SK-N-SH (cell line): ENCODE results near the gene ZNF780B. TPM values are rescaled to one million over a fixed set of nuclear protein-coding genes. Genes with fewer than 3 reads are reported as not detected.

Experiments
- CTCF ChIA-PET: fragments of 300-600, 350-600 bp; formaldehyde crosslinking; extraction: SDS; loops from one replicate; lab custom pipeline; 2021; lab: Yijun Ruan, JAX
- POLR2A ChIA-PET: fragments of 350-600 bp; sonication (Branson Sonifier 250); formaldehyde crosslinking; extraction: SDS; loops from one replicate; lab custom pipeline; 2020; ENCODE audit warnings: antibody characterized with exemption, inconsistent platforms; lab: Yijun Ruan, JAX
- DNase-seq: peaks from one replicate; pipeline ENCODE4 v3.0.0; 2012
- H2AFZ ChIP-seq: fragments of 200-600 bp; sonication (generic); 2 replicates; pipeline ENCODE4 v1.8.1; 2016; ENCODE audit warnings: antibody characterized with exemption, mild to moderate bottlenecking, low read depth
- H3F3A ChIP-seq: fragments of 200-600 bp; sonication (generic); replicated peaks from 2 replicates; pipeline ENCODE3; 2016; ENCODE audit warnings: antibody characterized with exemption, mild to moderate bottlenecking; ENCODE audit not compliant: insufficient read depth
- H3K27ac ChIP-seq, 2 experiments: fragments of 200-500 bp in 1 of 2; fragments of 200-600 bp in 1 of 2; sonication (Bioruptor generic) in 1 of 2; sonication (generic), shearing (Covaris generic) in 1 of 2; 2 replicates each; pipeline versions ENCODE4 v1.5.1 to v1.6.1; 2014 to 2016; ENCODE audit warnings: low read depth in 2 of 2, inconsistent platforms in 1 of 2, low read length in 1 of 2, mild to moderate bottlenecking in 1 of 2, mixed read lengths in 1 of 2
- H3K27me3 ChIP-seq: fragments of 200-600 bp; sonication (generic), shearing (Covaris generic); 2 replicates; pipeline ENCODE4 v1.6.1; 2016; ENCODE audit warnings: mixed run types; ENCODE audit not compliant: insufficient read depth
- H3K36me3 ChIP-seq, 2 experiments: fragments of 200-500 bp in 1 of 2; fragments of 200-600 bp in 1 of 2; sonication (Bioruptor generic) in 1 of 2; sonication (generic) in 1 of 2; replicated peaks in 1 of 2; 2 replicates each; pipeline versions ENCODE3 to v1.5.1; 2014 to 2016; ENCODE audit warnings: low read length in 1 of 2, mild to moderate bottlenecking in 1 of 2; ENCODE audit not compliant: insufficient read depth in 2 of 2, control insufficient read depth in 1 of 2
- H3K4me1 ChIP-seq, 2 experiments: fragments of 200-500 bp in 1 of 2; fragments of 200-600 bp in 1 of 2; sonication (Bioruptor generic) in 1 of 2; sonication (generic), shearing (Covaris generic) in 1 of 2; 2 replicates each; pipeline versions ENCODE4 v1.5.1 to v1.6.1; 2014 to 2016; ENCODE audit warnings: low read depth in 1 of 2, low read length in 1 of 2, mixed run types in 1 of 2; ENCODE audit not compliant: insufficient read depth in 2 of 2, control insufficient read depth in 1 of 2
- H3K4me2 ChIP-seq: fragments of 200-600 bp; sonication (generic), shearing (Covaris generic); 2 replicates; pipeline ENCODE4 v1.6.1; 2017; ENCODE audit warnings: mixed run types
- H3K4me3 ChIP-seq, 2 experiments: fragments of 200-500 bp in 1 of 2; fragments of 200-600 bp in 1 of 2; sonication (Bioruptor generic) in 1 of 2; sonication (generic), shearing (Covaris generic) in 1 of 2; 2 replicates each; pipeline versions ENCODE4 v1.5.1 to v1.8.1; 2014 to 2016; ENCODE audit warnings: low read depth in 2 of 2, inconsistent platforms in 1 of 2, low read length in 1 of 2, mild to moderate bottlenecking in 1 of 2, mixed read lengths in 1 of 2, moderate library complexity in 1 of 2
- H3K79me2 ChIP-seq: fragments of 200-600 bp; sonication (generic); 2 replicates; pipeline ENCODE4 v1.8.1; 2017; ENCODE audit warnings: mild to moderate bottlenecking; ENCODE audit not compliant: insufficient read depth
- H3K9ac ChIP-seq: fragments of 200-600 bp; sonication (generic); 2 replicates; pipeline ENCODE4 v1.6.1; 2017; ENCODE audit warnings: mixed run types
- H3K9me2 ChIP-seq: fragments of 200-600 bp; sonication (generic); 2 replicates; pipeline ENCODE4 v1.6.1; 2017; ENCODE audit warnings: mixed run types
- H3K9me3 ChIP-seq: fragments of 200-600 bp; sonication (generic); 2 replicates; pipeline ENCODE4 v1.6.1; 2017; ENCODE audit warnings: mixed run types, mild to moderate bottlenecking, moderate library complexity
- H4K20me1 ChIP-seq: fragments of 200-600 bp; sonication (generic); 2 replicates; pipeline ENCODE4 v1.6.1; 2017; ENCODE audit warnings: mild to moderate bottlenecking, mixed run types; ENCODE audit not compliant: insufficient read depth
- FOSL2 ChIP-seq: IDR thresholded peaks from 2 replicates; pipeline ENCODE4 v1.4.0; 2012; ENCODE audit warnings: low read depth, mild to moderate bottlenecking, moderate library complexity, borderline replicate concordance
- GABPA ChIP-seq: IDR thresholded peaks from 2 replicates; pipeline ENCODE4 v1.4.0; 2012; ENCODE audit warnings: low read depth, mild to moderate bottlenecking
- NFIC ChIP-seq: IDR thresholded peaks from 2 replicates; pipeline ENCODE4 v1.4.0; 2012; ENCODE audit warnings: borderline replicate concordance
- NRF1 ChIP-seq: IDR thresholded peaks from 2 replicates; pipeline ENCODE4 v1.6.1; 2012; ENCODE audit warnings: low read depth, mild to moderate bottlenecking, low read length
- RCOR1 ChIP-seq: fragments of 150-350 bp; IDR thresholded peaks from 2 replicates; pipeline ENCODE4 v1.6.1; 2017; ENCODE audit warnings: antibody characterized with exemption, low read length
- SIN3A ChIP-seq: IDR thresholded peaks from 2 replicates; pipeline ENCODE4 v1.6.1; 2012; ENCODE audit warnings: low read depth, mild to moderate bottlenecking, low read length, moderate library complexity, borderline replicate concordance
- TCF12 ChIP-seq: IDR thresholded peaks from 2 replicates; pipeline ENCODE4 v1.4.0; 2012
- WGBS: methylation state at CpG from one replicate; pipeline ENCODE4 v1.1.6; 2017; ENCODE audit warnings: low lambda C conversion rate; 5-methylcytosine and 5-hydroxymethylcytosine counted together
- polyA plus RNA-seq, 3 experiments: library from polyadenylated mRNA; depleted of rRNA; stranded (reverse); fragments of >200 nt; gene quantifications; 2 replicates each; pipeline ENCODE4 v1.2.3, GENCODE V29; 2012
- TF ChIP-seq, protein P1 (sequence below): IDR thresholded peaks from 2 replicates; pipeline ENCODE4 v1.6.1; 2012; ENCODE audit warnings: mild to moderate bottlenecking, low read depth, low read length, moderate library complexity
- TF ChIP-seq, protein P2 (sequence below): IDR thresholded peaks from 2 replicates; pipeline ENCODE4; 2012

Gene ZNF780B
- polyA plus RNA-seq, 1 of the 3 experiments (the other 2 are of a cell fraction): 7.0 TPM

DNA sequence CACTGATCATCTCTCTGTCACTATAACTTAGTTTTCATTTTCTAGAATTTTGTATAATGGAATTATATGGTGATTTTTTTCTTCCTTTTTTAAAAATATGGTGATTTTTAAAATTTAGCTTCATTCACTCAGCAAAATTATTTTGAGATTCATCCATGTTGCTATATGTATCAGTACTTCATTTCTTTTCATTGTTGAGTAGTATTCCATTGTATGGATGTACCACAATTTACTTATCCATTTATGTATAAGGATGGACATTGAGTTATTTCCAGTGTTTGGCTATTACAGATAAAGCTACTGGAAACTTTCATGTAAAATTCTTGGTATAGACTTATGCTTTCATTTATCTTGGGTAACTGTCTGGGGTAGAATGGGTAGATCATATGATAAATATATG lies 46.4 kb downstream of the ZNF780B start:
- TF ChIP-seq SIN3A: no peak
- TF ChIP-seq NRF1: no peak
- TF ChIP-seq RCOR1: no peak
- TF ChIP-seq GABPA: no peak
- TF ChIP-seq, protein P1, sequence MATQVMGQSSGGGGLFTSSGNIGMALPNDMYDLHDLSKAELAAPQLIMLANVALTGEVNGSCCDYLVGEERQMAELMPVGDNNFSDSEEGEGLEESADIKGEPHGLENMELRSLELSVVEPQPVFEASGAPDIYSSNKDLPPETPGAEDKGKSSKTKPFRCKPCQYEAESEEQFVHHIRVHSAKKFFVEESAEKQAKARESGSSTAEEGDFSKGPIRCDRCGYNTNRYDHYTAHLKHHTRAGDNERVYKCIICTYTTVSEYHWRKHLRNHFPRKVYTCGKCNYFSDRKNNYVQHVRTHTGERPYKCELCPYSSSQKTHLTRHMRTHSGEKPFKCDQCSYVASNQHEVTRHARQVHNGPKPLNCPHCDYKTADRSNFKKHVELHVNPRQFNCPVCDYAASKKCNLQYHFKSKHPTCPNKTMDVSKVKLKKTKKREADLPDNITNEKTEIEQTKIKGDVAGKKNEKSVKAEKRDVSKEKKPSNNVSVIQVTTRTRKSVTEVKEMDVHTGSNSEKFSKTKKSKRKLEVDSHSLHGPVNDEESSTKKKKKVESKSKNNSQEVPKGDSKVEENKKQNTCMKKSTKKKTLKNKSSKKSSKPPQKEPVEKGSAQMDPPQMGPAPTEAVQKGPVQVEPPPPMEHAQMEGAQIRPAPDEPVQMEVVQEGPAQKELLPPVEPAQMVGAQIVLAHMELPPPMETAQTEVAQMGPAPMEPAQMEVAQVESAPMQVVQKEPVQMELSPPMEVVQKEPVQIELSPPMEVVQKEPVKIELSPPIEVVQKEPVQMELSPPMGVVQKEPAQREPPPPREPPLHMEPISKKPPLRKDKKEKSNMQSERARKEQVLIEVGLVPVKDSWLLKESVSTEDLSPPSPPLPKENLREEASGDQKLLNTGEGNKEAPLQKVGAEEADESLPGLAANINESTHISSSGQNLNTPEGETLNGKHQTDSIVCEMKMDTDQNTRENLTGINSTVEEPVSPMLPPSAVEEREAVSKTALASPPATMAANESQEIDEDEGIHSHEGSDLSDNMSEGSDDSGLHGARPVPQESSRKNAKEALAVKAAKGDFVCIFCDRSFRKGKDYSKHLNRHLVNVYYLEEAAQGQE: no peak
- no peak for DNase-seq
- no peak overlapping the region for H3K4me2 ChIP-seq
- POLR2A ChIA-PET: no interaction called here
- H3K27ac ChIP-seq: no peak overlapping the region
- no peaks in the 10 kb centered on the region for H3K9me2 ChIP-seq
- no peak overlapping the region for H2AFZ ChIP-seq
- no peaks in the 10 kb centered on the region; the same call in 1 of the 2 replicates for H3K9me3 ChIP-seq
- H3K4me1 ChIP-seq: no peaks in the 10 kb centered on the region
- H3F3A ChIP-seq: peaks cover 6% of the 10 kb centered on the region
- H3K4me3 ChIP-seq: no peak overlapping the region
- H3K36me3 ChIP-seq: peaks cover 35 to 38% of the 10 kb centered on the region in 2 experiments
- CTCF ChIA-PET: interaction anchor here (0.6 to 1.1 kb wide), 2 partner anchors 9 kb away, joined by 3 to 4 read pairs; no protein-coding TSS in a partner anchor
- H4K20me1 ChIP-seq: no peaks in the 10 kb centered on the region
- no peaks in the 10 kb centered on the region for H3K79me2 ChIP-seq
- no peak overlapping the region for H3K9ac ChIP-seq
- no peaks in the 10 kb centered on the region for H3K27me3 ChIP-seq

DNA sequence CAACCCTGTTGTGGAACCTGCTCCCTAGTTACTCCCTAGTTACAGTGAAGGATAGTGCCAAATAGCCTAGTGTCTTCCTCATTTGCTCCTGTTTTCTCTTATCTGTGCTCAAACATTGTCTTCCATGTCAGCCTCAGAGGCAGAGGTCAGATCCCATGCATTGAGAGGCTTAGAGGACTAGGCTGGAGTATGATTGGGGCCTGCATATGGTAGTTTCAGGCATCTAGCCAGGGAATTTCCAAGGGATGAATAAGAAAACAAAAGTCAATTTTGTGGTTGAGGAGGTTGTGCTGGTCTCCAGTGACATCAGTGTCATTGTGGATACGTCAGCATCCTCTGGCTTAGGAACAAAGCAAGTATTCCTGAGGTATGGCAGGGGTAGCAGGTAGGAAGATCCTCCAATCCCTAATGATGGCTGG lies 49.7 kb downstream of the ZNF780B start:
- no peaks in the 10 kb centered on the region for H3K9me2 ChIP-seq
- no peaks in the 10 kb centered on the region for H3K4me1 ChIP-seq
- H2AFZ ChIP-seq: no peak overlapping the region
- H3K9ac ChIP-seq: no peak overlapping the region
- H3K4me2 ChIP-seq: no peak overlapping the region
- H3K27ac ChIP-seq: peak overlapping the region in 1 of 2 experiments; percentile 54; a peak in 2 of 4 replicates
- no peak for DNase-seq
- 30% methylated on average over 1 of the region's 1 CpG for WGBS
- peaks cover 6% of the 10 kb centered on the region for H3F3A ChIP-seq
- H3K27me3 ChIP-seq: no peaks in the 10 kb centered on the region
- H3K9me3 ChIP-seq: no peaks in the 10 kb centered on the region
- H3K79me2 ChIP-seq: no peaks in the 10 kb centered on the region
- POLR2A ChIA-PET: no interaction called here
- H4K20me1 ChIP-seq: no peaks in the 10 kb centered on the region
- H3K36me3 ChIP-seq: peaks cover 23 to 25% of the 10 kb centered on the region in 2 experiments
- H3K4me3 ChIP-seq: no peak overlapping the region
- TF ChIP-seq NFIC (peak; percentile 61; the same call in 1 of the 2 replicates), FOSL2 (peak; percentile 24; the same call in 1 of the 2 replicates), NRF1 (no peak), SIN3A (no peak), TCF12 (peak; percentile 38; the same call in 1 of the 2 replicates)
- TF ChIP-seq, protein P2, sequence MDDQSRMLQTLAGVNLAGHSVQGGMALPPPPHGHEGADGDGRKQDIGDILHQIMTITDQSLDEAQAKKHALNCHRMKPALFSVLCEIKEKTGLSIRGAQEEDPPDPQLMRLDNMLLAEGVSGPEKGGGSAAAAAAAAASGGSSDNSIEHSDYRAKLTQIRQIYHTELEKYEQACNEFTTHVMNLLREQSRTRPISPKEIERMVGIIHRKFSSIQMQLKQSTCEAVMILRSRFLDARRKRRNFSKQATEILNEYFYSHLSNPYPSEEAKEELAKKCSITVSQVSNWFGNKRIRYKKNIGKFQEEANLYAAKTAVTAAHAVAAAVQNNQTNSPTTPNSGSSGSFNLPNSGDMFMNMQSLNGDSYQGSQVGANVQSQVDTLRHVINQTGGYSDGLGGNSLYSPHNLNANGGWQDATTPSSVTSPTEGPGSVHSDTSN: no peak
- CTCF ChIA-PET: no interaction called here
